ENCODE data around the gene ST14.

ST14 gene

GRCh38 chr11:130159657-130160497 lies at the start of gene ST14:
TSS of gene ST14 (plus strand) at chr11:130159782. CDS start at chr11:130159980, 198 bp downstream.
- in situ Hi-C loops (cut with MboI; ENCODE audit: low pct_unique_long_range_greater_than_20kb, low sequenced_read_pairs), result no loop called here
- no peak for DNase-seq

- in situ Hi-C loops (cut with MboI; ENCODE audit: low pct_unique_long_range_greater_than_20kb, low sequenced_read_pairs), result no loop called here
- DNase-seq, result no peak
These were observed 49.1 kb upstream of the ST14 start for GRCh38 chr11:130110339-130111108.

DNA sequence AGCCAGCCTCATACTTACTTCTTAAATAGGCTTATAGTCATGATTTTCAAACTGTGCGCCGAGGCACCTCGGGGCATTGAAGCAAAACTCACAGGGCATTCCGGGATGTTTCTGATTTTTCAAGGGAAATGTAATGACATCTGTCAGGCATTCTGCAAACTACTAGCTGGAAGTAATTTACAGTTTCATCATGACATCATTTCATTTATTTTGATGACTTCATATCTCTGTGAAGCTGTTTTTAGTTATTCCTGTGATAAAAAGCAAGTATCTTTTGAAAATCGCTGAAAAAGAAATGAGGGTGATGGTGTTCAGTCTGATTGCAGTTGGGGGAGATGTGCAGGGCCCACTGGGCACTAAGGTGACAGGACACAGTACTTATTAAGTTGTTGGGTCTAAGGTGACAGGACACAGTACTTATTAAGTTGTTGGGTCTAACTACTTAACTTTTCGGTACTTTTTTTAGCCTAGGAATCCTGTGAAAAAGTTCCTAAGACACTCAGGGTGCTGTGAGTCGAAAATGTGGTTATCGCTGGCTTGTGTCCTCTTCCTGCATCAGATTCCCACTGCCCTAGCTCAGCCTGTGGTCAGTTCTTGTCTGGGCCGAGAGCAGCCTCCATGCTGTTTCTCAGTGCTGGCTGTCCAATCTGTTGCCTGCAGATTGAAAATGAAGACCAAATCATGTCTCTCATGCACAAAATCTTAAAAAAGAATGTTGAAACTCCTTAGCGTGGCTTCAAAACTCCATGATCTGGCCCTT lies 47.3 kb upstream of the ST14 start:
- in situ Hi-C loops (cut with MboI; ENCODE audit: low pct_unique_long_range_greater_than_20kb, low sequenced_read_pairs), result no loop called here
- DNase-seq, result no peak

DNA sequence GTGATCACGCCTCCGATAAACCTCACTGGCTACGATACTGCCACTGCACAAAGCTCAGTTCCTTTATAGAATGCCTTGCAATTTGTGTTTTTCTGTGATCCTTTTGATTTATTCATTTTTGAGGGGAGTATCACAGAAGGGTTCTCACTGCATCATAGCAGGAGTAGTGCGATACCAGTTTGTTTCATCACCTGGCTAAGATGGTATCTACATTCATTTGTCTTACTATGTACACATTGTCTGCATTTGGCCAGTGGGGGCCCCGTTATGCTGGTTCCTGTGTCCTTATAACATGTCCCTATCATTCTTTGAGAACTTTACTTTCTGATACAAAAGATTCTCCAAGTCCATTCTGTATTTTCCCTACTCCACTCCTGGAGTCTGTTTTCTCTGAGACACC lies 45.3 kb upstream of the ST14 start:
- no peak for DNase-seq
- in situ Hi-C loops (cut with MboI; ENCODE audit: low pct_unique_long_range_greater_than_20kb, low sequenced_read_pairs), result no loop called here

DNA sequence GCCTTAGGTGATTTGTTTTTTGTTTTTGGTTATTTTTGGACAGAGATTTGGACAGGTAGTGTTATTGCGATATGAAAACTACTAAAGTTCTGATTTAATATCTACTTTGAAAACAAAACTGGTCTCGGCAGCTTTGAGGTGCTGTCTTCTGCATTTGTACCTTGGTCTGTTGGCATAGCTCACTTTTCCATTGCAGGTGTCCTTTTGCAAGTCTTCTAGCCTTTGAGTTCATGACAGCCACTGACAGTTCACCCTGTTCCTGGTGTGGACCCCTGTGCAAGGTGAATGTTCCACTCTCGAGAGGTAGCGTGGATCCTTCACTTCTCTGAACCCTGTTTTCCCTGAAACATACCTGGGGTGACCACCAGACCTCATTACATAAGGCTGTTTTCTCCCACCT lies 44.9 kb upstream of the ST14 start:
- in situ Hi-C loops (cut with MboI; ENCODE audit: low pct_unique_long_range_greater_than_20kb, low sequenced_read_pairs), result no loop called here
- DNase-seq, result no peak

GRCh38 chr11:130115218-130115617 lies 44.4 kb upstream of the ST14 start:
- in situ Hi-C loops (cut with MboI; ENCODE audit: low pct_unique_long_range_greater_than_20kb, low sequenced_read_pairs), result no loop called here
- no peak for DNase-seq

DNA sequence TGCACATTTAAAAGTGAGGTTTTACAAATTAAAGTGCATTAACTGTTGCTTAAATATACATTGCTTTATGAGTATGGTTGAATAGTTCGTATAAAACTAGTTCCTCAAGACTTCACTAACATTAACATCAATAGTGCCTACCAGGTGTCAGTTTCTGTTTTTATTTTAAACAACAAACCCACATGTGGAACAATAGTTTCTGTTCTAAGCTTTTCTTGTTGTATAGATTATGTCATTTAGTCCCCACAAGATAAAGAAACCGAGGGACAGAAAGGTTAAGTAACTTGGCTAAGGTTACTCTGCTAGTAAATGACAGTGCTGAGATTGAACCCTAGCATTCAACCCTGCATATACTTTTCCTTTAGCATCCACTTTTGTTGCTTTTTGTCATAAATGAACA lies 41.4 kb upstream of the ST14 start:
- in situ Hi-C loops (cut with MboI; ENCODE audit: low pct_unique_long_range_greater_than_20kb, low sequenced_read_pairs), result no loop called here
- no peak for DNase-seq

DNA sequence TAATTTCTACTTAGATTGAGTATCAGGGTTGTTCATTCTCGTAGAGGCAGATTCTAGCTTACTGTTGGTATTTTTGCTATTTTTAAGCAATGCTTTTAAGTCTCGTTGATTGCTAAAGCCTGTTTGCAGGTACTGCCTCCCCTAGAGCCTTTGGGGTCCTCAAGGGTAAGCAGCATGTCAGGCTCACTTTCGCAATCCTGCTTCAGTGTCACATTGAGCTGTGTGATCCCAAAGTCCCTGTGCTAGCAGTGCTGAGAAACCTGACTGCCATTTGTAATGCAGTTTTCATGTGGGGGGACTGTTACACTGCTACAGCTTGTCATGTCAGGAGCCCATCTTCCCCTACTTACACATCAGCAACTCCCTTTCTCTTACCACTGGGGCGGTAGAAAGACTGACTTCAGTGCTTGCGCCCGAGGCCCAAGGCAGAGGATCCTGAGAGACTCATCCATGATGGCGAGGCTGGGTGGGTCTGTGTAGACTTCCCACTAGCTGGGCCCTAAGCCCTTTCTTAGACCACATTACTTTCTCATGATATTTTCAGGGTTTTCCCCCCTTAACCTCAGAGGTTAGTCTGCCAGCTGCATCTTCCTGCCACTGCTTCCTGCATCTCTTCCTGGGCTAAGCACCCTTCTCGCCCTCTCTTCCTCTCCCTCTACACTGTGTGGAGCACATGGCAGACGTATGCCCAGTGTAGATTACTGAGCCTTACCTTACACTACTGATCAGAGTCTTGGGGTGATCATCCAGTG lies 40.8 kb upstream of the ST14 start:
- no peak for DNase-seq
- in situ Hi-C loops (cut with MboI; ENCODE audit: low pct_unique_long_range_greater_than_20kb, low sequenced_read_pairs), result no loop called here

DNA sequence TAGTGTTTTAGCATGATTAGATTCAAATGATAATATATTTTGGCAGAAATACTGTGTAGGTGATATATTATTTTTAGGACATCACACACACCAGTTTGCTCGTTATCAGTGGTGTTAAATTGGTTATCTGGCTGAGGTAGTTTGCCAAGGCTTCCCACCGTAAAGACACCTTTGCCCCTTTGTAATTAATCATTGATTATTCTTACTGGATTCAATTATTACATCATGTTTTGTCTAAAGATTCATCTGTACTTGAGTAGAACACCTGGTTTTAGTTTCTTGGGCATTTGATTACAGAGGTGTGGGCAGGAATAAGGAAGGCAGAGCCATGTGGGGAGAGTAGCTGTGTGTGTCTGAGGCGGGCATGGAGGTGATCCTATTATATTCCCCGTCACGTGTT lies 39.5 kb upstream of the ST14 start:
- DNase-seq, result no peak
- in situ Hi-C loops (cut with MboI; ENCODE audit: low pct_unique_long_range_greater_than_20kb, low sequenced_read_pairs), result no loop called here

DNA sequence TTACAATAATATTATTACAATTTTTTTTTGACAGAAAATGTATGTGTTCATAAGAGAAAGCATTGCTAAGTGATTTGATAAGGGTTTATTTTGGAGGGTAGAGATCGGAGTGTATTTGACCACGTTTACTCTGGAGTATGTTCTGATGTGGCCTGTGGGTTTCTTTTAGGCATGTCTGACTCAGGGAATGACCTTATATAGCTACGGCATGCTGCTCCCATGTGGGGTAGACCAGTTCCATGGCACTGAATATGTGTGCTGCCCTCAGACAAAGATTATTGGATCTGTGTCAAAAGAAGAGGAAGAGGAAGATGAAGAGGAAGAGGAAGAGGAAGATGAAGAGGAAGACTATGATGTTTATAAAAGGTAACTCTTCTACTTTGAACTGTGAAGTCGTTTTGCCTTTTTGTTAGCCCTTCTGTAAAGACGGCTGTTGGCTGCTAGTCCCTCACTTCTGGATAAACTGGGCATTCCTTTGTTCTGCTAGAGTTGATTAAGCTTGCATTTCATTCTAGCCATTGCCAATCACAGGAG lies 38.1 kb upstream of the ST14 start:
- in situ Hi-C loops (cut with MboI; ENCODE audit: low pct_unique_long_range_greater_than_20kb, low sequenced_read_pairs), result no loop called here
- no peak for DNase-seq

- in situ Hi-C loops (cut with MboI; ENCODE audit: low pct_unique_long_range_greater_than_20kb, low sequenced_read_pairs), result no loop called here
- no peak for DNase-seq
These were observed 37.4 kb upstream of the ST14 start for GRCh38 chr11:130122141-130122575.

DNA sequence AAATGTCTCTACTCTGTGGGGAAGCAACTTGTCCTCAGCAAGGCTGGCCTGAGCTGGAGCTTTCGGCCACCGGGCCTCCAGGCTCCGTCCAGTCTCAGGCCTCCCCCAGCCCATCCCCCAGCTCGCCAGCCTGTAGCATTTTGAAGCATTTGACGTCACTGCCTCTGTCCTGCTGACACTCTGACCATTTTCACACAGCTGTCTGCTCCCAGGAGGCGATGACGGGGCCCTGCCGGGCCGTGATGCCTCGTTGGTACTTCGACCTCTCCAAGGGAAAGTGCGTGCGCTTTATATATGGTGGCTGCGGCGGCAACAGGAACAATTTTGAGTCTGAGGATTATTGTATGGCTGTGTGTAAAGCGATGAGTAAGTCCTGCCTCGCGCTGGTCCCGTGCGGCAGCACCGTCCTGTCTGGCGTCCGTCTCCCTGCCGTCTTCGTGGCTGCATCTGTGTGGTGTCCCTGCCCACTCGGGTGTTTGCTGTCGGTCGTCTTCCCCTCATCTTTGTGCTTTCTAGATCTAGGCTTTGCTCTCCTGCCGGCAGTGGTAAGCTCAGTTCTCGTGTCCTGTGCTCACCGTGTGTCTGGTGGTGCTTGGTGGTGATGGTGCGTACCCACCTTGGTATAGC lies 36.1 kb upstream of the ST14 start:
- in situ Hi-C loops (cut with MboI; ENCODE audit: low pct_unique_long_range_greater_than_20kb, low sequenced_read_pairs), result no loop called here
- DNase-seq, result no peak

DNA sequence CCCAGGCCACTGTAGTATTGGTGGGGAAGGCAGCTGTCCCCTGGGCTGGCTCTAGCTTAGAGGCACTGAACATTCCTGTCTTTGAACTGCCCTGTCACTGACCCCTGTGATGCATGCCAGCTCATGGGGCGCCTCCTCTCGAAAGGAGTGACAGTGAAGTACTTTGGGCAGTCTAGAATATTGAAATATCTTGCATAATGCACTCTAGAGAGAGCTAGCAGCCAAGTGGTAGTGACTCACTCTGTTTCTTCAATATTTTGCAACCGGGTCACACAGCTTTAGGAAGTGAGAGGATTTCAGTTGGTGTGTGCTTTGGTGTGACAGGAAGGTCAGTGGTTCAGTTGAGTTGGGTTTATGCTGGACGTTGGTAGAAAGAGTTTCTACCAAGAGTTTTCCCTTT lies 35.5 kb upstream of the ST14 start:
- in situ Hi-C loops (cut with MboI; ENCODE audit: low pct_unique_long_range_greater_than_20kb, low sequenced_read_pairs), result no loop called here
- peak; percentile 29 for DNase-seq

DNA sequence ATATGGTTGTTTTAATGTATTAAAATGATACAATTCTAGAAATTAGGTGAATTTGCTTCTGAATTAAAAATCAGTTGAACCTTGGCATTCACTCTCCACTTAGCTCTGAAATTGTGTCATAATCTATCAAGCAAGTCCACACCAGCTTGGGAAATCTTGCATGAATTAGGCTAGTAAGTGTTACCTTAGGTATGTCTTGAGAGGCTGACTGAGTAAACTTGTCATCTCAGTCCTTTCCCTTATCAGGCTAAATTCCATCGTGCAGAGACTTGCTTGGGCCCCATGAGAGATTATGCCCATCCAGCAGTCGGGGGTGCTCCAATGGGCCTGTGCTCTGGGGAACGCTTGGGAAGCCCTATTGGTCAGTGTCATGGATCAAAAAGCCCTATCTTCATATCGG lies 33.9 kb upstream of the ST14 start:
- in situ Hi-C loops (cut with MboI; ENCODE audit: low pct_unique_long_range_greater_than_20kb, low sequenced_read_pairs), result loop anchor here (25.0 kb wide), 1 partner anchor 188 kb away; no protein-coding TSS in a partner anchor
- DNase-seq, result no peak

GRCh38 chr11:130126516-130126915 lies 33.1 kb upstream of the ST14 start:
- no peak for DNase-seq
- in situ Hi-C loops (cut with MboI; ENCODE audit: low pct_unique_long_range_greater_than_20kb, low sequenced_read_pairs), result loop anchor here (25.0 kb wide), 1 partner anchor 189 kb away; no protein-coding TSS in a partner anchor

- in situ Hi-C loops (cut with MboI; ENCODE audit: low pct_unique_long_range_greater_than_20kb, low sequenced_read_pairs), result loop anchor here (25.0 kb wide), 1 partner anchor 190 kb away; no protein-coding TSS in a partner anchor
- DNase-seq, result no peak
These were observed 32.1 kb upstream of the ST14 start for GRCh38 chr11:130127509-130127908.

GRCh38 chr11:130128626-130129025 lies 31.0 kb upstream of the ST14 start:
- no peak for DNase-seq
- in situ Hi-C loops (cut with MboI; ENCODE audit: low pct_unique_long_range_greater_than_20kb, low sequenced_read_pairs), result loop anchor here (25.0 kb wide), 1 partner anchor 191 kb away; no protein-coding TSS in a partner anchor

DNA sequence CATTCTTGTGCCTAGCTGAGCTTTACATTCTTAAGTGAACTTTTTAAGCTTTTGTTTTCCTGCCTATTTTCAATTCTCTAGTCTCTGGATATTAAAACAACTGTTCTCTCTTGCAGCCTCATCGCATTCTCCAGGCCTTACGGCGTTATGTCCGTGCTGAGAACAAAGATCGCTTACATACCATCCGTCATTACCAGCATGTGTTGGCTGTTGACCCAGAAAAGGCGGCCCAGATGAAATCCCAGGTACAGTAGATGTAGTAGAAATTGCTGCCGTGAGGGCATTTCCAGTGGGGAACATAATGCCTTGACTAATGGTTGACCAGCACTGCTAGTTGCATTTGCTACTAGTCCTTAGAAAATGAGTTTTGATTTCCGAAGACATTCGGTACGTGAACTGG lies 29.7 kb upstream of the ST14 start:
- in situ Hi-C loops (cut with MboI; ENCODE audit: low pct_unique_long_range_greater_than_20kb, low sequenced_read_pairs), result loop anchor here (25.0 kb wide), 1 partner anchor 193 kb away; no protein-coding TSS in a partner anchor
- no peak for DNase-seq
